ENCODE measurements around the gene OR1F1. TPM values are rescaled to one million over a fixed set of nuclear protein-coding genes. Genes with fewer than 3 reads are reported as not detected.

OR1F1 gene
- total RNA-seq, 1 experiment from 2014 or later, result not detected

DNA sequence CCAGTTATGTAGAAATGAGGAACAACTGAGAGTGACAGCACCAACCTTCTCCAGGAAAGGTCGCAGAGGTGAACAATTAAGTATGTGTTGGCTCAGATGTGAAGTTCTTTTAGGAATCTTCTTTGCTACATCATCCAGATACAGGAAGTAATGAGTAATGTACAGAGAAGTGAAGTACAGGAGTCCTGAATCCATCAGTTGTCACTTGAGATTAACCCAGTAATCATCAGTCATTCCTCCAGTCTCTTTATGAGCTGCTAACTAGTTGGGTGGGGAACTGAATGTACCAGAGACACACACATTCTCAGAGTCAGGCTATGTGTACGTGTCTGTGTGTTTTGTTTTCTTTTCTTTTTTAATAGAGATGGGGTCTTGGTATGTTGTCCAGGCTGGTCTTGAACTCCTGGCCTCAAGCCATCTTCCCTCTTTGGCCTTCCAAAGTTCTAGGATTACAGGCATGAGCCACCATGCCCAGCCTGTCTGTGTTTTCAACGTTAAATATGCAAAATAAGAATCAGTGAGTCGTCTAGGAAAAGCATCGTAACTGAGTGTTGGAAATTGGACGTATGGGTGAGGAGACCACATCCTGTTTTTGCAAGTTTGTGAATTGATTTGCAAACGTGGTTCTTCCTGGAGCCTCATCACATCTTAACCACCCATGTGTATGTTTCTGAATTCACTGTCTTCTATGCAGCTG is 27.0 kb downstream of the OR1F1 start:
- Histone ChIP-seq H3K4me3 (ENCODE audit: low read depth, low read length, poor library complexity, severe bottlenecking) (no peak overlapping the region), H3K9me3 (ENCODE audit: low read depth, low read length, poor library complexity, severe bottlenecking) (no peaks in the 10 kb centered on the region), H3K4me1 (ENCODE audit: insufficient read depth, low read length, poor library complexity, severe bottlenecking) (no peaks in the 10 kb centered on the region), H3K27me3 (replicated peaks; ENCODE audit: insufficient read depth, low read depth, low read length, poor library complexity) (peaks cover 32% of the 10 kb centered on the region), H3K36me3 (ENCODE audit: insufficient read depth, low read length, poor library complexity, severe bottlenecking) (no peaks in the 10 kb centered on the region), H3K27ac (ENCODE audit: low read depth, low read length, poor library complexity, severe bottlenecking) (no peak overlapping the region)
- intact Hi-C loops (cut with micrococcal nuclease; ENCODE audit: unreplicated experiment), result no loop called here
- TF ChIP-seq, protein P1, sequence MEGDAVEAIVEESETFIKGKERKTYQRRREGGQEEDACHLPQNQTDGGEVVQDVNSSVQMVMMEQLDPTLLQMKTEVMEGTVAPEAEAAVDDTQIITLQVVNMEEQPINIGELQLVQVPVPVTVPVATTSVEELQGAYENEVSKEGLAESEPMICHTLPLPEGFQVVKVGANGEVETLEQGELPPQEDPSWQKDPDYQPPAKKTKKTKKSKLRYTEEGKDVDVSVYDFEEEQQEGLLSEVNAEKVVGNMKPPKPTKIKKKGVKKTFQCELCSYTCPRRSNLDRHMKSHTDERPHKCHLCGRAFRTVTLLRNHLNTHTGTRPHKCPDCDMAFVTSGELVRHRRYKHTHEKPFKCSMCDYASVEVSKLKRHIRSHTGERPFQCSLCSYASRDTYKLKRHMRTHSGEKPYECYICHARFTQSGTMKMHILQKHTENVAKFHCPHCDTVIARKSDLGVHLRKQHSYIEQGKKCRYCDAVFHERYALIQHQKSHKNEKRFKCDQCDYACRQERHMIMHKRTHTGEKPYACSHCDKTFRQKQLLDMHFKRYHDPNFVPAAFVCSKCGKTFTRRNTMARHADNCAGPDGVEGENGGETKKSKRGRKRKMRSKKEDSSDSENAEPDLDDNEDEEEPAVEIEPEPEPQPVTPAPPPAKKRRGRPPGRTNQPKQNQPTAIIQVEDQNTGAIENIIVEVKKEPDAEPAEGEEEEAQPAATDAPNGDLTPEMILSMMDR (conservative IDR thresholded peaks at IDR 0.05; ENCODE audit: low read depth, low read length), result no peak
- TF ChIP-seq EZH2 (IDR thresholded peaks at IDR 0.05; ENCODE audit: borderline replicate concordance, low read depth, low read length, poor library complexity, severe bottlenecking), result no peak
- POLR2A ChIA-PET (ENCODE audit: low non-redundant PET), result no interaction called here
- CTCF ChIA-PET, result interaction anchor here (0.7 kb wide), 1 partner anchor 10 kb away, joined by 3 read pairs; no protein-coding TSS in a partner anchor
- no TSS peak for BruUV-seq (replicated peaks)
- no peak for DNase-seq (ENCODE audit: low spot score)

DNA sequence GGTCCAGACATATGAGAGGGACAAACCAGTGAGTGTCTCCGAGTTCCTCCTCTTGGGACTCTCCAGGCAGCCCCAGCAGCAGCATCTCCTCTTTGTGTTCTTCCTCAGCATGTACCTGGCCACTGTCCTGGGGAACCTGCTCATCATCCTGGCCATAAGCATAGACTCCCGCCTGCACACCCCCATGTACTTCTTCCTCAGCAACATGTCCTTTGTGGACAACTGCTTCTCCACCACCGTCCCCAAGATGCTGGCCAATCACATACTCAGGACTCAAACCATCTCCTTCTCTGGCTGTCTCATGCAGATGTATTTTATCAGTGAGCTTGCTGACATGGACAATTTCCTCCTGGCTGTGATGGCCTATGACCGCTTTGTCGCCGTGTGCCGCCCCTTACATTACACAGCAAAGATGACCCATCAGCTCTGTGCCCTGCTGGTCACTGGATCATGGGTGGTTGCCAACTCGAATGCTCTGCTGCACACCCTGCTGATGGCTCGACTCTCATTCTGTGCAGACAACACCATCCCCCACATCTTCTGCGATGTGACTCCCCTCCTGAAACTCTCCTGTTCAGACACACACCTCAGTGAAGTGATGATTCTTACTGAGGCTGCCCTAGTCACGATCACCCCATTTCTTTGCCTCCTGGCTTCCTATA is 27.7 kb downstream of the OR1F1 start:
- Histone ChIP-seq H3K36me3 (ENCODE audit: insufficient read depth, low read length, poor library complexity, severe bottlenecking) (no peaks in the 10 kb centered on the region), H3K9me3 (ENCODE audit: low read depth, low read length, poor library complexity, severe bottlenecking) (peaks cover 3% of the 10 kb centered on the region), H3K4me3 (ENCODE audit: low read depth, low read length, poor library complexity, severe bottlenecking) (no peak overlapping the region), H3K4me1 (ENCODE audit: insufficient read depth, low read length, poor library complexity, severe bottlenecking) (no peaks in the 10 kb centered on the region), H3K27ac (ENCODE audit: low read depth, low read length, poor library complexity, severe bottlenecking) (no peak overlapping the region), H3K27me3 (replicated peaks; ENCODE audit: insufficient read depth, low read depth, low read length, poor library complexity) (peaks cover 32% of the 10 kb centered on the region)
- DNase-seq (ENCODE audit: low spot score), result no peak
- ChIA-PET CTCF (interaction anchor here (0.7 kb wide), 1 partner anchor 11 kb away, joined by 3 read pairs; no protein-coding TSS in a partner anchor), POLR2A (ENCODE audit: low non-redundant PET) (no interaction called here)
- TF ChIP-seq EZH2 (IDR thresholded peaks at IDR 0.05; ENCODE audit: borderline replicate concordance, low read depth, low read length, poor library complexity, severe bottlenecking), result no peak
- TF ChIP-seq, protein P1 (conservative IDR thresholded peaks at IDR 0.05; ENCODE audit: low read depth, low read length), result no peak
- intact Hi-C loops (cut with micrococcal nuclease; ENCODE audit: unreplicated experiment), result no loop called here
- no TSS peak for BruUV-seq (replicated peaks)

DNA sequence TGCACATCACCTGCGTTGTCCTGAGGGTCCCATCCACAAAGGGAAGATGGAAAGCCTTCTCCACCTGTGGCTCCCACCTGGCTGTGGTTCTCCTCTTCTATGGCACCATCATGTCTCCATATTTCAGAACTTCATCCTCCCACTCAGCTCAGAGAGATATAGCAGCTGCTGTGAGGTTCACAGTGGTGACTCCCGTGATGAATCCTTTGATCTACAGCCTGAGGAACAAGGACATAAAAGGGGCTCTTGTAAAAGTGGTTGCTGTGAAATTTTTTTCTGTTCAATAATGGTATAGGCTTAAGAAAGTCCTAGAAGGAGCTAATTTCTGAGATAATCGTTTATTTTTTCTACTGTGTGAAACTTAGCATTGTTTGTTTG is 28.2 kb downstream of the OR1F1 start:
- no peaks in the 10 kb centered on the region for H3K36me3 ChIP-seq (ENCODE audit: insufficient read depth, low read length, poor library complexity, severe bottlenecking)
- peaks cover 32% of the 10 kb centered on the region for H3K27me3 ChIP-seq (replicated peaks; ENCODE audit: insufficient read depth, low read depth, low read length, poor library complexity)
- H3K27ac ChIP-seq (ENCODE audit: low read depth, low read length, poor library complexity, severe bottlenecking), result no peak overlapping the region
- DNase-seq (ENCODE audit: low spot score), result no peak
- CTCF ChIA-PET, result no interaction called here
- intact Hi-C loops (cut with micrococcal nuclease; ENCODE audit: unreplicated experiment), result no loop called here
- BruUV-seq (replicated peaks), result no TSS peak
- no peak overlapping the region for H3K4me3 ChIP-seq (ENCODE audit: low read depth, low read length, poor library complexity, severe bottlenecking)
- no peak for TF ChIP-seq EZH2 (IDR thresholded peaks at IDR 0.05; ENCODE audit: borderline replicate concordance, low read depth, low read length, poor library complexity, severe bottlenecking)
- TF ChIP-seq, protein P1 (conservative IDR thresholded peaks at IDR 0.05; ENCODE audit: low read depth, low read length), result no peak
- H3K4me1 ChIP-seq (ENCODE audit: insufficient read depth, low read length, poor library complexity, severe bottlenecking), result no peaks in the 10 kb centered on the region
- peaks cover 8% of the 10 kb centered on the region for H3K9me3 ChIP-seq (ENCODE audit: low read depth, low read length, poor library complexity, severe bottlenecking)
- POLR2A ChIA-PET (ENCODE audit: low non-redundant PET), result no interaction called here

Data from A673 (cell line).